Melanocyte of skin (primary cell): ENCODE data around the gene RAB6B. TPM values are rescaled to one million over a fixed set of nuclear protein-coding genes. Genes with fewer than 3 reads are reported as not detected.

Source experiments
- total RNA-seq, 2 donors: library from RNA; depleted of rRNA; stranded (reverse); fragments of >200 nt; gene quantifications; 2 replicates each; pipeline ENCODE4 v1.2.3, GENCODE V29; 2012

The RAB6B gene
- total RNA-seq, result 1 to 10 TPM; 1.4 to 2.7 TPM

GRCh38 chr3:133895208-133896001 lies at the start of gene RAB6B:
TSS of gene RAB6B (minus strand) at chr3:133895882. CDS start at chr3:133895466, 416 bp downstream.

DNA sequence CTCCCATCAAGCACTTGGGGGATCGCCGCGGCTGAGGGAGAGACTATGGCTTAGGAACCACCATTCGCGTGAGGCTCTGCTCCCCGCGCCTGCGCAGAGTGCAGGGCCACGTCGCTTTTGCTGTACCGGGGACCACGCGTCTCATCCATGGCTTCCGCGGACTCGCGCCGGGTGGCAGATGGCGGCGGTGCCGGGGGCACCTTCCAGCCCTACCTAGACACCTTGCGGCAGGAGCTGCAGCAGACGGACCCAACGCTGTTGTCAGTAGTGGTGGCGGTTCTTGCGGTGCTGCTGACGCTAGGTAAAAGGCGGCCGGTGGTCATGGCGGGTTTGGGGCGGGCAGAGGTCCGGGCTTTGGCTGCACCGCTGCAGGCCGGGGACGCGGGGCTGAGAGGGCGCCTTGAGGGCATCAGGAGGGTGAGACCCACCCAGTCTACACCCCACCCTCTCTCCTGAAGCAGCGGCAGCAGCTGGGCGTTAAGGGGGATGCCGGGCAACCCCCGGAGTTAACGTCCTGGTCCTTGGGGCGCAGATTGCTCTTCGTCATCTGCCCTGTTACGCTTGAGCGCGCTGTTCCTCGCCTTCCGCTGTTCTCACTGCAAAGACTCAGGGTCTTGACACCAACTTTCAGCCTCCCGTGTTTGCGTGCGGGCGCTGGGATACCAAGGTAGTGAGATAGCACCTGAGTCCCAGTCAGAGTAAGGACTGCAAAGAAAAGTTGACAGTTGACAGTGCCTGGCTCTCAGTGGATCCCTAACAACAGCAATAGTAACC lies 89.8 kb downstream of the RAB6B start, which contains the start of gene SRPRB:
Gene SRPRB, plus strand, starts transcription at position 114 of the 774 bp plus-strand sequence. Its CDS starts 34 bp downstream, at position 148.

Other genes starting within 250 kb of the RAB6B start
- 10 to 100 TPM; 44.7 to 67.3 TPM for gene TOPBP1, start 233.9 kb downstream of the RAB6B start, total RNA-seq
- gene TF, start 149.5 kb downstream of the RAB6B start, total RNA-seq, result 1 to 10 TPM in 1 of 2 donors, not detected in 1; 1.0 TPM
- 10 to 100 TPM; 37.2 to 64.3 TPM for gene SRPRB, start 90.1 kb downstream of the RAB6B start, total RNA-seq
- under 1 TPM in 1 of 2 donors, not detected in 1; under 0.01 TPM for gene SLCO2A1, start 134.0 kb upstream of the RAB6B start, total RNA-seq